Measurements from ENCODE around the gene CDKAL1. TPM values are rescaled to one million over a fixed set of nuclear protein-coding genes. Genes with fewer than 3 reads are reported as not detected.

CDKAL1 gene
- total RNA-seq, 1 experiment from 2014 or later: 20.6 TPM

DNA sequence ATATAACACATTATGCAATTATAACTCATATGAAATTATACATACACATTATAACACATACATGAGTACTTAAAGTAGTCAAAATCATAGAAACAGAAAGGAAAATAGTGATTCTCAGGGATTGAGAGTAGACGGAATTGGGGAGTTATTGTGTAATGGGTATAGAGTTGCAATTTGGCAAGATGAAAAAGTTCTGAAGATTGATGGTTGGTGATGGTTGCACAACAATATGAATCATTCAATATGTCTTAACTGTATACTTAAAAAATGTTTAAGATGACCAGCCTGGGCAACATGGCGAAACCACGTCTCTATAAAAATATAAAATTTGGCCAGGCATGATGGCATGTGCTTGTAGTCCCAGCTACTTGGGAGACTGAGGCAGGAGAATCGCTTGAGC is 372.7 kb downstream of the CDKAL1 start:
- CTCF ChIA-PET: interaction anchor here (0.8 to 0.9 kb wide), 2 partner anchors 31 to 356 kb away, joined by 3 read pairs; no protein-coding TSS in a partner anchor
- TF ChIP-seq NR1H2 (CRISPR knock-in tag; IDR thresholded peaks at IDR 0.05): no peak
- TF ChIP-seq ZNF232 (CRISPR knock-in tag; IDR thresholded peaks at IDR 0.05): no peak
- DNase-seq (ENCODE audit: low spot score): no peak
- Mint-ChIP-seq H3K27me3 (ENCODE audit: low read depth) (no peaks in the 10 kb centered on the region), H3K4me3 (no peak overlapping the region), H3K4me1 (peaks cover 36% of the 10 kb centered on the region), H3K27ac (no peak overlapping the region), H3K9me3 (peaks cover 12% of the 10 kb centered on the region), H3K36me3 (peaks cover 11% of the 10 kb centered on the region)
- POLR2A ChIA-PET: no interaction called here
- no peak for ATAC-seq

GRCh38 chr6:20907486-20908071 is 373.3 kb downstream of the CDKAL1 start:
- Mint-ChIP-seq H3K36me3 (peaks cover 11% of the 10 kb centered on the region), H3K4me3 (no peak overlapping the region), H3K27ac (no peak overlapping the region), H3K27me3 (ENCODE audit: low read depth) (no peaks in the 10 kb centered on the region), H3K9me3 (peaks cover 12% of the 10 kb centered on the region), H3K4me1 (peaks cover 33% of the 10 kb centered on the region)
- TF ChIP-seq FOXJ3 (CRISPR knock-in tag; IDR thresholded peaks at IDR 0.05; ENCODE audit: borderline replicate concordance) (no peak), EMX1 (CRISPR knock-in tag; IDR thresholded peaks at IDR 0.05) (no peak), ATF2 (CRISPR knock-in tag; IDR thresholded peaks at IDR 0.05; ENCODE audit: borderline replicate concordance, low read depth) (no peak), TP53 (CRISPR knock-in tag; IDR thresholded peaks at IDR 0.05) (no peak)
- TF ChIP-seq, protein P1, sequence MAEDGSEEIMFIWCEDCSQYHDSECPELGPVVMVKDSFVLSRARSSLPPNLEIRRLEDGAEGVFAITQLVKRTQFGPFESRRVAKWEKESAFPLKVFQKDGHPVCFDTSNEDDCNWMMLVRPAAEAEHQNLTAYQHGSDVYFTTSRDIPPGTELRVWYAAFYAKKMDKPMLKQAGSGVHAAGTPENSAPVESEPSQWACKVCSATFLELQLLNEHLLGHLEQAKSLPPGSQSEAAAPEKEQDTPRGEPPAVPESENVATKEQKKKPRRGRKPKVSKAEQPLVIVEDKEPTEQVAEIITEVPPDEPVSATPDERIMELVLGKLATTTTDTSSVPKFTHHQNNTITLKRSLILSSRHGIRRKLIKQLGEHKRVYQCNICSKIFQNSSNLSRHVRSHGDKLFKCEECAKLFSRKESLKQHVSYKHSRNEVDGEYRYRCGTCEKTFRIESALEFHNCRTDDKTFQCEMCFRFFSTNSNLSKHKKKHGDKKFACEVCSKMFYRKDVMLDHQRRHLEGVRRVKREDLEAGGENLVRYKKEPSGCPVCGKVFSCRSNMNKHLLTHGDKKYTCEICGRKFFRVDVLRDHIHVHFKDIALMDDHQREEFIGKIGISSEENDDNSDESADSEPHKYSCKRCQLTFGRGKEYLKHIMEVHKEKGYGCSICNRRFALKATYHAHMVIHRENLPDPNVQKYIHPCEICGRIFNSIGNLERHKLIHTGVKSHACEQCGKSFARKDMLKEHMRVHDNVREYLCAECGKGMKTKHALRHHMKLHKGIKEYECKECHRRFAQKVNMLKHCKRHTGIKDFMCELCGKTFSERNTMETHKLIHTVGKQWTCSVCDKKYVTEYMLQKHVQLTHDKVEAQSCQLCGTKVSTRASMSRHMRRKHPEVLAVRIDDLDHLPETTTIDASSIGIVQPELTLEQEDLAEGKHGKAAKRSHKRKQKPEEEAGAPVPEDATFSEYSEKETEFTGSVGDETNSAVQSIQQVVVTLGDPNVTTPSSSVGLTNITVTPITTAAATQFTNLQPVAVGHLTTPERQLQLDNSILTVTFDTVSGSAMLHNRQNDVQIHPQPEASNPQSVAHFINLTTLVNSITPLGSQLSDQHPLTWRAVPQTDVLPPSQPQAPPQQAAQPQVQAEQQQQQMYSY (CRISPR knock-in tag; IDR thresholded peaks at IDR 0.05): no peak
- ChIA-PET POLR2A (no interaction called here), CTCF (interaction anchor here (0.6 to 1.0 kb wide), 7 partner anchors 32 to 806 kb away, joined by 3 to 5 read pairs (median 3); no protein-coding TSS in a partner anchor)
- DNase-seq (ENCODE audit: low spot score): peak; percentile 44
- ATAC-seq: peak; percentile 98

DNA sequence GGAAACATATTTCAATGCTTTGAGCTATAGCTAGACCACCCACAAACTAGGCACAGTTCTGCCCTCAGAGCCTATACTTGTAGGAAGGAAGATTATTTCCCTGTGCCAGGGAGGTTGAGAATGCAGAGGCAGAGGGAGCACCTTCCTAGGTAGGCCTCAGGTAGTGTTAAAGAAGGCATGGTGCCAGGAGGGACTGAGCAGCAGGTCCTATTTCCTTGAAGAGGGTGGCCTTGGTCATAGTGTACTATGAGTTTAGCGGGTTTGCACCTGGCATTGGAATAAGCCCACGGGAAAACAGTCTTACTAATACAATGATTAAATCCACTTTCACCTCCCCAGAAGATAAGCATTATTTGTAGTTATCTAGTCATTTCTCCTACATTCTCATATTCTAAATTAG is 375.4 kb downstream of the CDKAL1 start:
- H3K27me3 Mint-ChIP-seq (ENCODE audit: low read depth): no peaks in the 10 kb centered on the region
- H3K9me3 Mint-ChIP-seq: peaks cover 25% of the 10 kb centered on the region
- CTCF ChIA-PET: interaction anchor here (0.7 kb wide), 1 partner anchor 31 kb away, joined by 3 read pairs; no protein-coding TSS in a partner anchor
- ATAC-seq: no peak
- H3K36me3 Mint-ChIP-seq: peaks cover 20% of the 10 kb centered on the region
- peaks cover 33% of the 10 kb centered on the region for H3K4me1 Mint-ChIP-seq
- no peak for DNase-seq (ENCODE audit: low spot score)
- H3K27ac Mint-ChIP-seq: no peak overlapping the region
- POLR2A ChIA-PET: no interaction called here
- no peak overlapping the region for H3K4me3 Mint-ChIP-seq
- no peak for TF ChIP-seq FOXK1 (CRISPR knock-in tag; IDR thresholded peaks at IDR 0.05)
- no peak for TF ChIP-seq CDX4 (CRISPR knock-in tag; IDR thresholded peaks at IDR 0.05; ENCODE audit: borderline replicate concordance)
- no peak for TF ChIP-seq JUN (CRISPR knock-in tag; IDR thresholded peaks at IDR 0.05)
- no peak for TF ChIP-seq PRRX2 (CRISPR knock-in tag; IDR thresholded peaks at IDR 0.05)
- no peak for TF ChIP-seq KAT7 (CRISPR knock-in tag; IDR thresholded peaks at IDR 0.05; ENCODE audit: borderline replicate concordance)
- TF ChIP-seq MYBL2 (CRISPR knock-in tag; IDR thresholded peaks at IDR 0.05): no peak

DNA sequence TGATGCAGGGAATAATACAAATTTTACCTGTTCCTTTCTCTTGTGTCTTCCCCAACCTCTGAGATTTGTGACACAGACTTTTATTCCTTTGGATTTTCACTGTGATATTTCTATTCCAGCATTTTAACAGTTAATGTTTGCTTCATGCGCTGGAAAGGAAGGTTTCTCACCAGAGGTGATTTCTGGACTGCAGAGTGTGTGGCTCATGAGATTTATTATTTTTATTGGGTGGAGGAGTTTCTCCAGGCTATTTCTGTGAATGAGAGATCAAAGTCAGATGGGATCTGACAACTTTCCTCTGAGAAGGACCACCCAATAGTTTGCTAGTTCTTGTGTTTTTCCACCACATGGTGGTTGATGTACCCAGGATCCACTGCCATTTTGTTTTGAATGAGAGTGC is 377.5 kb downstream of the CDKAL1 start:
- Mint-ChIP-seq H3K36me3 (peaks cover 25% of the 10 kb centered on the region), H3K27ac (0 out of 2 replicates have a peak overlapping the region, but pooled peaks have one; percentile 13), H3K4me3 (no peak overlapping the region), H3K4me1 (peaks cover 23% of the 10 kb centered on the region), H3K9me3 (peaks cover 32% of the 10 kb centered on the region), H3K27me3 (ENCODE audit: low read depth) (no peaks in the 10 kb centered on the region)
- POLR2A ChIA-PET: no interaction called here
- CTCF ChIA-PET: no interaction called here
- ATAC-seq: no peak
- DNase-seq (ENCODE audit: low spot score): no peak
- TF ChIP-seq FOXJ3 (CRISPR knock-in tag; IDR thresholded peaks at IDR 0.05; ENCODE audit: borderline replicate concordance): no peak
- TF ChIP-seq, protein P2, sequence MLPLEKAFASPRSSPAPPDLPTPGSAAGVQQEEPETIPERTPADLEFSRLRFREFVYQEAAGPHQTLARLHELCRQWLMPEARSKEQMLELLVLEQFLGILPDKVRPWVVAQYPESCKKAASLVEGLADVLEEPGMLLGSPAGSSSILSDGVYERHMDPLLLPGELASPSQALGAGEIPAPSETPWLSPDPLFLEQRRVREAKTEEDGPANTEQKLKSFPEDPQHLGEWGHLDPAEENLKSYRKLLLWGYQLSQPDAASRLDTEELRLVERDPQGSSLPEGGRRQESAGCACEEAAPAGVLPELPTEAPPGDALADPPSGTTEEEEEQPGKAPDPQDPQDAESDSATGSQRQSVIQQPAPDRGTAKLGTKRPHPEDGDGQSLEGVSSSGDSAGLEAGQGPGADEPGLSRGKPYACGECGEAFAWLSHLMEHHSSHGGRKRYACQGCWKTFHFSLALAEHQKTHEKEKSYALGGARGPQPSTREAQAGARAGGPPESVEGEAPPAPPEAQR (CRISPR knock-in tag; IDR thresholded peaks at IDR 0.05): no peak
- TF ChIP-seq, protein P3, sequence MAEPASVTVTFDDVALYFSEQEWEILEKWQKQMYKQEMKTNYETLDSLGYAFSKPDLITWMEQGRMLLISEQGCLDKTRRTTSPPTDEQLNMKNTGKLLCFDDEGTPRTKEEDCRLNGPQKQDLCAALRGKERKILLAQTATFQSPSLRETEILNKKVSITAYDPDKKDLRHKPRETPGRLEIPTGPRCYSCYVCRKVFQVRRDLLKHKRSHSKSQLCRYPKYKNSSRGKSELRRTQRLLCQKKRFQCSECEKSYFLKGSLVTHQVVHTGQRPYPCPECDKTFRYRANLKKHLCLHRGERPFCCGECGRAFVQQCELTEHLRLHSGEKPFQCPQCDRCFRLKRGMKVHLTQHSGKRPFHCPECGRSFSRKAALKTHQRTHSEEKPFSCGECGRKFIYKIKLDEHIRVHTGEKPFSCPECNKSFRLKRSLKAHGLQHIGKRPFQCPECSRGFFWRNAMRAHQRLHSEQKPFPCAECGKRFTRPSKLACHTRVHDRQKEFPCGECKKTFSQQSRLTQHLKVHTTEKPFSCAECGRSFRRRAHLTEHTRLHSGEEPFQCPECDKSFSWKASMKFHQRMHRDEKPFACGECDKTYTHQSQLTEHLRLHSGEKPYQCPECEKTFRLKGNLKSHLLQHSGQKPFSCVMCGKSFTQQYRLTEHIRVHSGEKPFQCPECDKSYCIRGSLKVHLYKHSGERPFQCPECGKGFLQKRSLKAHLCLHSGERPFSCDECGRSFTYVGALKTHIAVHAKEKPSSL (CRISPR knock-in tag; conservative IDR thresholded peaks at IDR 0.05): no peak
- no peak for TF ChIP-seq ATF1 (CRISPR knock-in tag; IDR thresholded peaks at IDR 0.05)
- no peak for TF ChIP-seq TCF7 (CRISPR knock-in tag; IDR thresholded peaks at IDR 0.05; ENCODE audit: low read depth)
- no peak for TF ChIP-seq ZNF671 (CRISPR knock-in tag; IDR thresholded peaks at IDR 0.05)
- TF ChIP-seq KAT7 (CRISPR knock-in tag; IDR thresholded peaks at IDR 0.05; ENCODE audit: borderline replicate concordance): no peak
- no peak for TF ChIP-seq USF2 (CRISPR knock-in tag; IDR thresholded peaks at IDR 0.05)
